HepG2 (cell line): ENCODE data around the gene CPNE1. TPM values are rescaled to one million over a fixed set of nuclear protein-coding genes. Genes with fewer than 3 reads are reported as not detected.

Experiments
- AGO1 ChIP-seq: fragments of 200-400 bp; formaldehyde crosslinking; IDR thresholded peaks from 2 replicates; pipeline ENCODE4 v1.6.1; 2017; ENCODE audit warnings: mild to moderate bottlenecking, low read depth, low read length, moderate library complexity; ENCODE audit not compliant: poor library complexity, severe bottlenecking
- CCAR2 ChIP-seq: fragments of 200-400 bp; formaldehyde crosslinking; optimal IDR thresholded peaks from 2 replicates; pipeline ENCODE3; 2018; ENCODE audit warnings: low read depth, mild to moderate bottlenecking, low read length, moderate library complexity
- FOXK2 ChIP-seq: fragments of 450-650 bp; IDR thresholded peaks from 2 replicates; pipeline ENCODE4 v1.6.1; 2016
- NFIB ChIP-seq: sonication (generic); formaldehyde crosslinking; IDR thresholded peaks from 2 replicates; pipeline ENCODE4 v1.9.0; 2021; ENCODE audit warnings: missing genetic modification reagents, mild to moderate bottlenecking, borderline replicate concordance
- PLRG1 ChIP-seq: fragments of 450-650 bp; conservative IDR thresholded peaks from 2 replicates; pipeline ENCODE4 v1.6.1; 2016
- SIN3B ChIP-seq: fragments of 150-350 bp; IDR thresholded peaks from 2 replicates; pipeline ENCODE4 v1.6.1; 2014; ENCODE audit warnings: low read length
- SMAD1 ChIP-seq: sonication (generic); formaldehyde crosslinking; IDR thresholded peaks from 2 replicates; pipeline ENCODE4 v1.4.0; 2020; ENCODE audit warnings: missing genetic modification reagents, low read depth, mild to moderate bottlenecking, borderline replicate concordance
- SP1 ChIP-seq, 2 experiments: fragments of 450-650 bp in 1 of 2; sonication (generic) in 1 of 2; formaldehyde crosslinking in 1 of 2; IDR thresholded peaks; 2 replicates each; pipeline versions ENCODE4 v1.4.0 to v1.6.1; 2016 to 2020; ENCODE audit warnings: missing genetic modification reagents in 1 of 2
- TBP ChIP-seq: sonication (generic); formaldehyde crosslinking; IDR thresholded peaks from 2 replicates; pipeline ENCODE4 v1.5.0; 2020; ENCODE audit warnings: missing genetic modification reagents
- TMF1 ChIP-seq: sonication (generic); formaldehyde crosslinking; IDR thresholded peaks from 2 replicates; pipeline ENCODE4 v1.8.1; 2022; ENCODE audit warnings: low read depth, missing genetic modification reagents
- ZBTB1 ChIP-seq: sonication (generic); formaldehyde crosslinking; IDR thresholded peaks from 2 replicates; pipeline ENCODE4 v1.4.0; 2020; ENCODE audit warnings: missing genetic modification reagents, borderline replicate concordance
- ZFP36 ChIP-seq: fragments of 150-350 bp; IDR thresholded peaks from 2 replicates; pipeline ENCODE4 v1.6.1; 2018; ENCODE audit warnings: borderline replicate concordance, low read length, low read depth; ENCODE audit not compliant: partially characterized antibody
- ZNF501 ChIP-seq: sonication (generic); formaldehyde crosslinking; IDR thresholded peaks from 2 replicates; pipeline ENCODE4 v1.5.1; 2020; ENCODE audit warnings: mild to moderate bottlenecking, moderate library complexity, missing genetic modification reagents
- ZNF549 ChIP-seq: sonication (generic); formaldehyde crosslinking; IDR thresholded peaks from 2 replicates; pipeline ENCODE4 v1.5.0; 2020; ENCODE audit warnings: missing genetic modification reagents
- ZNF724P ChIP-seq: sonication (generic); formaldehyde crosslinking; IDR thresholded peaks from 2 replicates; pipeline ENCODE4 v1.8.0; 2022; ENCODE audit warnings: missing genetic modification reagents, borderline replicate concordance
- polyA plus RNA-seq, 8 experiments: library from polyadenylated mRNA; depleted of rRNA in 3 of 8; stranded (reverse) in 7 of 8; unstranded in 1 of 8; fragments of >200 nt; fragmentation: Illumina TruSeq in 4 of 8; extraction: Trizol in 4 of 8; gene quantifications; 2 replicates each; pipeline versions ENCODE4 v1.2.1 to v1.2.3, GENCODE V29; 2011 to 2016; ENCODE audit warnings: low read depth in 4 of 8, missing spikeins in 1 of 8, mixed read lengths in 1 of 8; ENCODE audit not compliant: insufficient read depth in 1 of 8
- total RNA-seq, 5 experiments: library from RNA; depleted of rRNA; stranded (reverse); fragments of >200 nt; fragmentation: Illumina TruSeq; extraction: Trizol; gene quantifications; 2 replicates each; pipeline ENCODE4 v1.2.3, GENCODE V29; 2016; ENCODE audit warnings: low read depth in 1 of 5
- TF ChIP-seq, protein P1 (sequence below): sonication (generic); formaldehyde crosslinking; IDR thresholded peaks from 2 replicates; pipeline ENCODE4 v1.5.1; 2020; ENCODE audit warnings: mild to moderate bottlenecking, moderate library complexity, missing genetic modification reagents
- TF ChIP-seq, protein P2 (sequence below): sonication (generic); formaldehyde crosslinking; IDR thresholded peaks from 2 replicates; pipeline ENCODE4 v1.5.0; 2020; ENCODE audit warnings: mild to moderate bottlenecking, missing genetic modification reagents, borderline replicate concordance
- TF ChIP-seq, protein P3 (sequence below): sonication (generic); formaldehyde crosslinking; conservative IDR thresholded peaks from 2 replicates; pipeline ENCODE4 v1.8.1; 2023; ENCODE audit warnings: missing genetic modification reagents

CPNE1 gene
- total and polyA plus RNA-seq, 2 of the 13 experiments (the other 11 are each of a cell fraction or from before 2014, with no cell fraction given), result 408 to 431 TPM

DNA sequence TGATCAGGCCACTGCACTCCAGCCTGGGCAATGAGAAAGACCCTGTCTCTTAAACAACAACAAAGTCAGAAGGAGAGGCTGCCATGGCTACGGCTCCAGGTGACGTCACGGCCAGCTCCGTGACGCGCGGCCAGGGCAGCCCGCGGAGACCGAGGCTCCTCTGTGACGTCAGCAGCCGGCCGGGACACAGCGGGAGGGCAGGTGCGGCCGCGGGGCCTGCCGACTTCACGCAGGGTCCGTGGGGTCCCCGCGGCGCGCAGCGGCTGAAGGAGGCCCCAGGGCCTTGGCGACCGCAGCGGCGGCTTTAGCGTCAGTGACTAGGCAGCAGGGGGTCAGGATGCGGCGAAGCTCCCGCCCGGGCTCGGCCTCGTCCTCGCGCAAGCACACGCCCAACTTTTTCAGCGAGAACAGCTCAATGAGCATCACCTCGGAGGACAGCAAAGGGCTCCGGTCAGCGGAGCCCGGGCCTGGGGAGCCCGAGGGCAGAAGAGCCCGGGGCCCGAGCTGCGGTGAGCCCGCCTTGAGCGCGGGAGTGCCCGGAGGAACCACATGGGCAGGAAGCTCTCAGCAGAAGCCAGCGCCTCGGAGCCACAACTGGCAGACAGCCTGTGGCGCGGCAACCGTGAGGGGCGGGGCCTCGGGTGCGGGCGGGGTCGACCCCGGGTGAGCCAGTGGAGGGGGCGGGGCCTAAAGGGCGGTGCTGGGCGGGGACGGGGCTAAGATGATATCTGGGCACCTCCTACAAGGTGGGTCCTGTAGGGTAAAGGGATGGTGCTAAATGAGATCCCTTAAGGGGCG, 48.8 kb downstream of the CPNE1 start, which contains the start of gene SPAG4 (continued):
- TF ChIP-seq PLRG1, result no peak
- TF ChIP-seq, protein P1, sequence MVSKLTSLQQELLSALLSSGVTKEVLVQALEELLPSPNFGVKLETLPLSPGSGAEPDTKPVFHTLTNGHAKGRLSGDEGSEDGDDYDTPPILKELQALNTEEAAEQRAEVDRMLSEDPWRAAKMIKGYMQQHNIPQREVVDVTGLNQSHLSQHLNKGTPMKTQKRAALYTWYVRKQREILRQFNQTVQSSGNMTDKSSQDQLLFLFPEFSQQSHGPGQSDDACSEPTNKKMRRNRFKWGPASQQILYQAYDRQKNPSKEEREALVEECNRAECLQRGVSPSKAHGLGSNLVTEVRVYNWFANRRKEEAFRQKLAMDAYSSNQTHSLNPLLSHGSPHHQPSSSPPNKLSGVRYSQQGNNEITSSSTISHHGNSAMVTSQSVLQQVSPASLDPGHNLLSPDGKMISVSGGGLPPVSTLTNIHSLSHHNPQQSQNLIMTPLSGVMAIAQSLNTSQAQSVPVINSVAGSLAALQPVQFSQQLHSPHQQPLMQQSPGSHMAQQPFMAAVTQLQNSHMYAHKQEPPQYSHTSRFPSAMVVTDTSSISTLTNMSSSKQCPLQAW (CRISPR knock-in tag), result peak; percentile 86
- TF ChIP-seq TMF1 (CRISPR knock-in tag), result peak; percentile 94
- TF ChIP-seq SIN3B, result no peak; the same call in 1 of the 2 replicates
- no peak for TF ChIP-seq CCAR2
- TF ChIP-seq, protein P2, sequence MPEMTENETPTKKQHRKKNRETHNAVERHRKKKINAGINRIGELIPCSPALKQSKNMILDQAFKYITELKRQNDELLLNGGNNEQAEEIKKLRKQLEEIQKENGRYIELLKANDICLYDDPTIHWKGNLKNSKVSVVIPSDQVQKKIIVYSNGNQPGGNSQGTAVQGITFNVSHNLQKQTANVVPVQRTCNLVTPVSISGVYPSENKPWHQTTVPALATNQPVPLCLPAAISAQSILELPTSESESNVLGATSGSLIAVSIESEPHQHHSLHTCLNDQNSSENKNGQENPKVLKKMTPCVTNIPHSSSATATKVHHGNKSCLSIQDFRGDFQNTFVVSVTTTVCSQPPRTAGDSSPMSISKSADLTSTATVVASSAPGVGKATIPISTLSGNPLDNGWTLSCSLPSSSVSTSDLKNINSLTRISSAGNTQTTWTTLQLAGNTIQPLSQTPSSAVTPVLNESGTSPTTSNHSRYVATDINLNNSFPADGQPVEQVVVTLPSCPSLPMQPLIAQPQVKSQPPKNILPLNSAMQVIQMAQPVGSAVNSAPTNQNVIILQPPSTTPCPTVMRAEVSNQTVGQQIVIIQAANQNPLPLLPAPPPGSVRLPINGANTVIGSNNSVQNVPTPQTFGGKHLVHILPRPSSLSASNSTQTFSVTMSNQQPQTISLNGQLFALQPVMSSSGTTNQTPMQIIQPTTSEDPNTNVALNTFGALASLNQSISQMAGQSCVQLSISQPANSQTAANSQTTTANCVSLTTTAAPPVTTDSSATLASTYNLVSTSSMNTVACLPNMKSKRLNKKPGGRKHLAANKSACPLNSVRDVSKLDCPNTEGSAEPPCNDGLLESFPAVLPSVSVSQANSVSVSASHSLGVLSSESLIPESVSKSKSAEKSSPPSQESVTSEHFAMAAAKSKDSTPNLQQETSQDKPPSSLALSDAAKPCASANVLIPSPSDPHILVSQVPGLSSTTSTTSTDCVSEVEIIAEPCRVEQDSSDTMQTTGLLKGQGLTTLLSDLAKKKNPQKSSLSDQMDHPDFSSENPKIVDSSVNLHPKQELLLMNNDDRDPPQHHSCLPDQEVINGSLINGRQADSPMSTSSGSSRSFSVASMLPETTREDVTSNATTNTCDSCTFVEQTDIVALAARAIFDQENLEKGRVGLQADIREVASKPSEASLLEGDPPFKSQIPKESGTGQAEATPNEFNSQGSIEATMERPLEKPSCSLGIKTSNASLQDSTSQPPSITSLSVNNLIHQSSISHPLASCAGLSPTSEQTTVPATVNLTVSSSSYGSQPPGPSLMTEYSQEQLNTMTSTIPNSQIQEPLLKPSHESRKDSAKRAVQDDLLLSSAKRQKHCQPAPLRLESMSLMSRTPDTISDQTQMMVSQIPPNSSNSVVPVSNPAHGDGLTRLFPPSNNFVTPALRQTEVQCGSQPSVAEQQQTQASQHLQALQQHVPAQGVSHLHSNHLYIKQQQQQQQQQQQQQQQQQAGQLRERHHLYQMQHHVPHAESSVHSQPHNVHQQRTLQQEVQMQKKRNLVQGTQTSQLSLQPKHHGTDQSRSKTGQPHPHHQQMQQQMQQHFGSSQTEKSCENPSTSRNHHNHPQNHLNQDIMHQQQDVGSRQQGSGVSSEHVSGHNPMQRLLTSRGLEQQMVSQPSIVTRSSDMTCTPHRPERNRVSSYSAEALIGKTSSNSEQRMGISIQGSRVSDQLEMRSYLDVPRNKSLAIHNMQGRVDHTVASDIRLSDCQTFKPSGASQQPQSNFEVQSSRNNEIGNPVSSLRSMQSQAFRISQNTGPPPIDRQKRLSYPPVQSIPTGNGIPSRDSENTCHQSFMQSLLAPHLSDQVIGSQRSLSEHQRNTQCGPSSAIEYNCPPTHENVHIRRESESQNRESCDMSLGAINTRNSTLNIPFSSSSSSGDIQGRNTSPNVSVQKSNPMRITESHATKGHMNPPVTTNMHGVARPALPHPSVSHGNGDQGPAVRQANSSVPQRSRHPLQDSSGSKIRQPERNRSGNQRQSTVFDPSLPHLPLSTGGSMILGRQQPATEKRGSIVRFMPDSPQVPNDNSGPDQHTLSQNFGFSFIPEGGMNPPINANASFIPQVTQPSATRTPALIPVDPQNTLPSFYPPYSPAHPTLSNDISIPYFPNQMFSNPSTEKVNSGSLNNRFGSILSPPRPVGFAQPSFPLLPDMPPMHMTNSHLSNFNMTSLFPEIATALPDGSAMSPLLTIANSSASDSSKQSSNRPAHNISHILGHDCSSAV (CRISPR knock-in tag), result peak; percentile 91; the same call in 1 of the 2 replicates
- TF ChIP-seq SP1 (IDR thresholded peaks at IDR 0.05), result no peak
- peak; percentile 89 for TF ChIP-seq SP1 (CRISPR knock-in tag; IDR thresholded peaks at IDR 0.05)
- TF ChIP-seq ZNF724P (CRISPR knock-in tag), result peak; percentile 98; the same call in 1 of the 2 replicates
- TF ChIP-seq TBP (CRISPR knock-in tag), result 0 out of 2 replicates have a peak, but pooled peaks have one; percentile 92
- peak; percentile 96 for TF ChIP-seq ZNF501 (CRISPR knock-in tag)
- TF ChIP-seq SMAD1 (CRISPR knock-in tag), result peak; percentile 91; the same call in 1 of the 2 replicates
- TF ChIP-seq FOXK2, result no peak
- TF ChIP-seq NFIB (CRISPR knock-in tag), result no peak
- TF ChIP-seq, protein P3, sequence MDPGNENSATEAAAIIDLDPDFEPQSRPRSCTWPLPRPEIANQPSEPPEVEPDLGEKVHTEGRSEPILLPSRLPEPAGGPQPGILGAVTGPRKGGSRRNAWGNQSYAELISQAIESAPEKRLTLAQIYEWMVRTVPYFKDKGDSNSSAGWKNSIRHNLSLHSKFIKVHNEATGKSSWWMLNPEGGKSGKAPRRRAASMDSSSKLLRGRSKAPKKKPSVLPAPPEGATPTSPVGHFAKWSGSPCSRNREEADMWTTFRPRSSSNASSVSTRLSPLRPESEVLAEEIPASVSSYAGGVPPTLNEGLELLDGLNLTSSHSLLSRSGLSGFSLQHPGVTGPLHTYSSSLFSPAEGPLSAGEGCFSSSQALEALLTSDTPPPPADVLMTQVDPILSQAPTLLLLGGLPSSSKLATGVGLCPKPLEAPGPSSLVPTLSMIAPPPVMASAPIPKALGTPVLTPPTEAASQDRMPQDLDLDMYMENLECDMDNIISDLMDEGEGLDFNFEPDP (CRISPR knock-in tag), result no peak
- TF ChIP-seq ZNF549 (CRISPR knock-in tag), result 0 out of 2 replicates have a peak, but pooled peaks have one; percentile 87
- no peak; the same call in 1 of the 2 replicates for TF ChIP-seq ZBTB1
- no peak for TF ChIP-seq ZFP36
- TF ChIP-seq AGO1, result peak; percentile 99
